ENCODE results near the gene PCDHGA9. TPM values are rescaled to one million over a fixed set of nuclear protein-coding genes. Genes with fewer than 3 reads are reported as not detected.
"Not testable (repeated sequence)": the region's sequence is repeated elsewhere in the genome, so short reads cannot be mapped to it uniquely, and the experiment has no call there.

The PCDHGA9 gene
- total RNA-seq, 2 experiments from 2014 or later = not detected

- Mint-ChIP-seq H3K27ac (no peak overlapping the region), H3K4me1 (peaks cover 2% of the 10 kb centered on the region), H3K9me3 (ENCODE audit: low read depth) (peaks cover 20% of the 10 kb centered on the region), H3K4me3 (no peak overlapping the region), H3K36me3 (no peaks in the 10 kb centered on the region), H3K27me3 (peaks cover 64% of the 10 kb centered on the region)
- CTCF ChIA-PET = interaction anchor here (1.0 to 1.8 kb wide), 3 partner anchors 9 to 50 kb away, joined by 3 to 5 read pairs (median 4); partner anchors contain the start of gene PCDHGA11
- ATAC-seq (no peak), DNase-seq (no peak)
These were observed 30.8 kb upstream of the PCDHGA9 start for GRCh38 chr5:141371572-141372475.

GRCh38 chr5:141373673-141374317 is 28.8 kb upstream of the PCDHGA9 start, which contains the start of gene PCDHGA6:
PCDHGA6 (plus strand) TSS chr5:141373891; CDS start chr5:141374084, 193 bp downstream.
- DNase-seq = no peak
- Mint-ChIP-seq H3K9me3 (ENCODE audit: low read depth) (peaks cover 24% of the 10 kb centered on the region), H3K36me3 (no peaks in the 10 kb centered on the region), H3K27ac (no peak within 1 kb of the TSS), H3K27me3 (peaks cover 53% of the 10 kb centered on the region), H3K4me3 (no peak within 1 kb of the TSS), H3K4me1 (peaks cover 2% of the 10 kb centered on the region)
- ATAC-seq = no peak
- CTCF ChIA-PET = interaction anchor here (1.7 kb wide), 1 partner anchor 56 kb away, joined by 4 read pairs; the partner anchor contains the start of gene PCDHGA12

DNA sequence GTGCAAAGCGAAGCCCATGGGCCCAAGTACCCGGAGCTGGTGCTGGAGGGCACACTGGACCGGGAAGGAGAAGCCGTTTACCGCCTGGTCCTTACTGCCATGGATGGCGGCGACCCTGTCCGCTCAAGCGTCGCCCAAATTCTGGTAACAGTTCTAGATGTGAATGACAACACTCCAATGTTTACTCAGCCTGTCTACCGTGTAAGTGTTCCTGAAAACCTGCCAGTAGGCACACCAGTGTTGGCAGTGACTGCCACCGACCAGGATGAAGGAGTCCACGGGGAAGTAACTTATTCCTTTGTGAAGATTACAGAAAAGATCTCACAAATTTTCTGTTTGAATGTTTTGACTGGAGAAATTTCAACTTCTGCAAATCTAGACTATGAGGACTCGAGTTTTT is 28.0 kb upstream of the PCDHGA9 start:
- DNase-seq = no peak
- Mint-ChIP-seq H3K9me3 (ENCODE audit: low read depth) (peaks cover 25% of the 10 kb centered on the region), H3K4me3 (no peak overlapping the region), H3K27me3 (peaks cover 54% of the 10 kb centered on the region), H3K27ac (no peak overlapping the region), H3K36me3 (no peaks in the 10 kb centered on the region), H3K4me1 (peaks cover 2% of the 10 kb centered on the region)
- CTCF ChIA-PET = interaction anchor here (1.7 kb wide), 1 partner anchor 55 kb away, joined by 4 read pairs; the partner anchor contains the start of gene PCDHGA12
- no peak for ATAC-seq

DNA sequence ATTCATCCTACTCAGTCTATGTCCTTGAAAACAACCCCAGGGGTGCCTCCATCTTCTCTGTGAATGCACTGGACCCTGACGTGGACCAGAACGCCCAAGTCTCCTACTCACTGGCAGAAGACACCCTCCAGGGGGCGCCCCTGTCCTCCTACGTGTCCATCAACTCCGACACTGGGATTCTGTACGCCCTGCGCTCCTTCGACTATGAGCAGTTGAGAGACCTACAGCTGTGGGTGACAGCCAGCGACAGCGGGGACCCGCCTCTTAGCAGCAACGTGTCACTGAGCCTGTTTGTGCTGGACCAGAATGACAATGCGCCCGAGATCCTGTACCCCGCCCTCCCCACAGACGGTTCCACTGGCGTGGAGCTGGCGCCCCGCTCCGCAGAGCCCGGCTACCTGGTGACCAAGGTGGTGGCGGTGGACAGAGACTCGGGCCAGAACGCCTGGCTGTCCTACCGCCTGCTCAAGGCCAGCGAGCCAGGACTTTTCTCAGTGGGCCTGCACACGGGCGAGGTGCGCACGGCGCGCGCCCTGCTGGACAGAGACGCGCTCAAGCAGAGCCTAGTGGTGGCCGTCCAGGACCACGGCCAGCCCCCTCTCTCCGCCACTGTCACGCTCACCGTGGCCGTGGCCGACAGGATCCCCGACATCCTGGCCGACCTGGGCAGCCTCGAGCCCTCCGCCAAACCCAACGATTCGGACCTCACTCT is 27.0 kb upstream of the PCDHGA9 start:
- H3K4me3 Mint-ChIP-seq, ATAC-seq, H3K36me3 Mint-ChIP-seq, H3K27ac Mint-ChIP-seq, CTCF ChIA-PET, DNase-seq, H3K4me1 Mint-ChIP-seq: not testable (repeated sequence)
- Mint-ChIP-seq H3K27me3 (peaks cover 49% of the 10 kb centered on the region), H3K9me3 (ENCODE audit: low read depth) (peaks cover 25% of the 10 kb centered on the region)

- Mint-ChIP-seq H3K9me3 (ENCODE audit: low read depth) (peaks cover 7% of the 10 kb centered on the region), H3K27me3 (peaks cover 57% of the 10 kb centered on the region), H3K4me1 (no peaks in the 10 kb centered on the region), H3K4me3 (no peak within 1 kb of the TSS), H3K36me3 (peaks cover 2% of the 10 kb centered on the region), H3K27ac (peak within 1 kb of the TSS; percentile 28)
- CTCF ChIA-PET = interaction anchor here (0.9 kb wide), 1 partner anchor 13 kb away, joined by 3 read pairs; no protein-coding TSS in a partner anchor
- DNase-seq (no peak), ATAC-seq (no peak)
These were observed 19.9 kb upstream of the PCDHGA9 start, which contains the start of gene PCDHGA7 for GRCh38 chr5:141382469-141383294. PCDHGA7 (plus strand) TSS chr5:141382742; CDS start chr5:141382900, 158 bp downstream.

DNA sequence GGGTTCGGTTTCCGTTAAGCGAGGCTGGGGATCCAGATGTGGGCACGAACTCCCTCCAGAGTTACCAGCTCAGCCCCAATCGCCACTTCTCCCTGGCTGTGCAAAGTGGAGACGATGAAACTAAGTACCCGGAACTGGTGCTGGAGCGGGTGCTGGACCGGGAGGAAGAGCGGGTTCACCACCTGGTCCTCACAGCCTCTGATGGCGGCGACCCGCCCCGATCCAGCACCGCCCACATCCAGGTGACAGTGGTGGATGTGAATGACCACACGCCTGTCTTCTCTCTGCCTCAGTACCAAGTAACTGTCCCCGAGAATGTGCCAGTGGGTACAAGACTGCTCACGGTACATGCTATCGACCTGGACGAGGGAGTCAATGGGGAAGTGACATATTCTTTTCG is 19.2 kb upstream of the PCDHGA9 start:
- H3K27ac Mint-ChIP-seq = peak overlapping the region; percentile 28
- ATAC-seq = no peak
- CTCF ChIA-PET = interaction anchor here (0.9 kb wide), 1 partner anchor 12 kb away, joined by 3 read pairs; no protein-coding TSS in a partner anchor
- peaks cover 59% of the 10 kb centered on the region for H3K27me3 Mint-ChIP-seq
- H3K36me3 Mint-ChIP-seq = peaks cover 2% of the 10 kb centered on the region
- peaks cover 7% of the 10 kb centered on the region for H3K9me3 Mint-ChIP-seq (ENCODE audit: low read depth)
- no peaks in the 10 kb centered on the region for H3K4me1 Mint-ChIP-seq
- no peak for DNase-seq
- H3K4me3 Mint-ChIP-seq = no peak overlapping the region

- CTCF ChIA-PET = no interaction called here
- DNase-seq (no peak), ATAC-seq (no peak)
- Mint-ChIP-seq H3K36me3 (peaks cover 5% of the 10 kb centered on the region), H3K27me3 (peaks cover 58% of the 10 kb centered on the region), H3K27ac (no peak overlapping the region), H3K4me1 (no peaks in the 10 kb centered on the region), H3K4me3 (no peak overlapping the region), H3K9me3 (ENCODE audit: low read depth) (peaks cover 9% of the 10 kb centered on the region)
These were observed 17.9 kb upstream of the PCDHGA9 start for GRCh38 chr5:141384471-141385267.

GRCh38 chr5:141387557-141388311 is 14.8 kb upstream of the PCDHGA9 start, which contains the start of gene PCDHGB4:
PCDHGB4 (plus strand) TSS chr5:141387698; CDS start chr5:141387885, 187 bp downstream.
- H3K4me1 Mint-ChIP-seq, ATAC-seq, H3K27ac Mint-ChIP-seq, DNase-seq, H3K36me3 Mint-ChIP-seq, H3K4me3 Mint-ChIP-seq: not testable (repeated sequence)
- Mint-ChIP-seq H3K9me3 (ENCODE audit: low read depth) (peaks cover 18% of the 10 kb centered on the region), H3K27me3 (peaks cover 56% of the 10 kb centered on the region)
- CTCF ChIA-PET = interaction anchor here (1.5 kb wide), 1 partner anchor 42 kb away, joined by 3 read pairs; the partner anchor contains the start of gene PCDHGA12

GRCh38 chr5:141388661-141389060 is 13.9 kb upstream of the PCDHGA9 start:
- DNase-seq (no peak), ATAC-seq (no peak)
- Mint-ChIP-seq H3K27me3 (peaks cover 48% of the 10 kb centered on the region), H3K9me3 (ENCODE audit: low read depth) (peaks cover 18% of the 10 kb centered on the region), H3K27ac (no peak overlapping the region), H3K4me1 (no peaks in the 10 kb centered on the region), H3K4me3 (no peak overlapping the region), H3K36me3 (peaks cover 4% of the 10 kb centered on the region)
- CTCF ChIA-PET = interaction anchor here (1.5 kb wide), 1 partner anchor 41 kb away, joined by 3 read pairs; the partner anchor contains the start of gene PCDHGA12

DNA sequence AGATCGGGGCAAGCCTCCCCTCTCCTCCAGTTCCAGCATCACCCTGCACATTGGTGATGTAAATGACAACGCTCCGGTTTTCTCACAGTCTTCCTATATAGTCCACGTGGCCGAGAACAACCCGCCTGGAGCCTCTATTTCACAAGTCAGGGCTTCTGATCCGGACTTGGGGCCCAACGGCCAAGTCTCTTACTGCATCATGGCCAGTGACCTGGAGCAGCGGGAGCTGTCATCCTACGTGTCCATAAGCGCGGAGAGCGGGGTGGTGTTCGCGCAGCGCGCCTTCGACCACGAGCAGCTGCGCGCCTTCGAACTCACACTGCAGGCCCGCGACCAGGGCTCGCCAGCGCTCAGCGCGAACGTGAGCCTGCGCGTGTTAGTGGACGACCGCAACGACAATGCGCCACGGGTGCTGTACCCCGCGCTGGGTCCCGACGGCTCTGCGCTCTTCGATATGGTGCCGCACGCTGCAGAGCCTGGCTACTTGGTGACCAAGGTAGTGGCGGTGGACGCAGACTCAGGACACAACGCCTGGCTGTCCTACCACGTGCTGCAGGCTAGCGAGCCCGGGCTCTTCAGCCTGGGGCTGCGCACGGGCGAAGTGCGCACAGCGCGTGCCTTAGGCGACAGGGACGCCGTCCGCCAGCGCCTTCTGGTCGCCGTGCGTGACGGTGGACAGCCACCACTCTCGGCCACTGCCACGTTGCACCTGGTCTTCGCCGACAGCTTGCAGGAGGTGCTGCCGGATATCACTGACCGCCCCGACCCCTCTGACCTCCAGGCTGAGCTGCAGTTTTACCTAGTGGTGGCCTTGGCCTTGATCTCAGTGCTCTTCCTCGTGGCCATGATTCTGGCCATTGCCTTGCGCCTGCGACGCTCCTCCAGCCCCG is 13.2 kb upstream of the PCDHGA9 start:
- H3K27ac Mint-ChIP-seq = no peak overlapping the region
- CTCF ChIA-PET = no interaction called here
- H3K4me1 Mint-ChIP-seq = no peaks in the 10 kb centered on the region

More for the DNA sequence above, 13.2 kb upstream of the PCDHGA9 start:
- H3K27me3 Mint-ChIP-seq = peaks cover 50% of the 10 kb centered on the region
- no peak overlapping the region for H3K4me3 Mint-ChIP-seq
- H3K36me3 Mint-ChIP-seq = peaks cover 4% of the 10 kb centered on the region
- peaks cover 18% of the 10 kb centered on the region for H3K9me3 Mint-ChIP-seq (ENCODE audit: low read depth)
- DNase-seq = no peak
- ATAC-seq = no peak

Data from activated CD8-positive, alpha-beta memory T cell treated with anti-CD3 and anti-CD28 coated beads, Interleukin-2, amount 10 ng/mL, durations not matched to agents 7 days and 5 days (primary cell).